Loucy (cell line): ENCODE data around the gene CCDC200.

ENCODE experiments used
- H2AFZ ChIP-seq: fragments of 200-600 bp; sonication (generic); 2 replicates; pipeline ENCODE4 v1.6.0; 2016; ENCODE audit warnings: antibody characterized with exemption, mild to moderate bottlenecking, low read length, moderate library complexity
- H3F3A ChIP-seq: fragments of 200-600 bp; 2 replicates; pipeline ENCODE4 v1.6.0; 2016; ENCODE audit warnings: antibody characterized with exemption, low read depth, mild to moderate bottlenecking
- H3K27me3 ChIP-seq: fragments of 200-600 bp; sonication (generic); 2 replicates; pipeline ENCODE4 v1.6.1; 2014; ENCODE audit warnings: low read length, mild to moderate bottlenecking; ENCODE audit not compliant: insufficient read depth, poor library complexity, severe bottlenecking
- H3K36me3 ChIP-seq: fragments of 200-600 bp; sonication (generic); 2 replicates; pipeline ENCODE4 v1.6.1; 2016; ENCODE audit warnings: low read length; ENCODE audit not compliant: insufficient read depth
- H3K4me1 ChIP-seq: fragments of 200-600 bp; sonication (generic); 2 replicates; pipeline ENCODE4 v1.5.1; 2014; ENCODE audit warnings: low read length, mild to moderate bottlenecking; ENCODE audit not compliant: insufficient read depth, poor library complexity, severe bottlenecking
- H3K4me2 ChIP-seq: fragments of 200-600 bp; sonication (generic); 2 replicates; pipeline ENCODE4 v1.6.0; 2014; ENCODE audit warnings: antibody characterized with exemption, low read length, low read depth, mild to moderate bottlenecking; ENCODE audit not compliant: poor library complexity, severe bottlenecking
- H3K4me3 ChIP-seq: fragments of 200-600 bp; sonication (generic); 2 replicates; pipeline ENCODE4 v1.5.1; 2014; ENCODE audit warnings: low read length, mild to moderate bottlenecking, mixed read lengths; ENCODE audit not compliant: poor library complexity, severe bottlenecking
- H3K79me2 ChIP-seq: fragments of 200-600 bp; sonication (generic); 2 replicates; pipeline ENCODE4 v1.6.1; 2014; ENCODE audit warnings: low read length; ENCODE audit not compliant: insufficient read depth
- H3K9ac ChIP-seq: fragments of 200-600 bp; sonication (generic); 2 replicates; pipeline ENCODE4 v1.6.0; 2014; ENCODE audit warnings: mild to moderate bottlenecking, low read depth, low read length, moderate library complexity; ENCODE audit not compliant: poor library complexity, severe bottlenecking
- H3K9me2 ChIP-seq: fragments of 200-600 bp; sonication (generic); replicated peaks from 2 replicates; pipeline ENCODE4 v1.6.1; 2016; ENCODE audit warnings: low read depth, low read length, mixed read lengths
- H3K9me3 ChIP-seq: fragments of 200-600 bp; sonication (generic); 2 replicates; pipeline ENCODE4 v1.6.1; 2014; ENCODE audit warnings: mild to moderate bottlenecking, antibody characterized with exemption, low read length, low read depth; ENCODE audit not compliant: insufficient read depth
- H4K20me1 ChIP-seq: fragments of 200-600 bp; sonication (generic); 2 replicates; pipeline ENCODE4 v1.6.0; 2014; ENCODE audit warnings: antibody characterized with exemption, low read length, mild to moderate bottlenecking; ENCODE audit not compliant: insufficient read depth, poor library complexity, severe bottlenecking
- EZH2phosphoT487 ChIP-seq: fragments of 200-600 bp; IDR thresholded peaks from 2 replicates; pipeline ENCODE4 v1.6.1; 2018; ENCODE audit warnings: antibody characterized with exemption, mild to moderate bottlenecking, moderate library complexity, borderline replicate concordance
- TF ChIP-seq, protein P1 (sequence below): fragments of 200-600 bp; sonication (generic); conservative IDR thresholded peaks from 2 replicates; pipeline ENCODE4 v1.5.1; 2014; ENCODE audit warnings: mild to moderate bottlenecking, antibody characterized with exemption, low read length

The CCDC200 gene

DNA sequence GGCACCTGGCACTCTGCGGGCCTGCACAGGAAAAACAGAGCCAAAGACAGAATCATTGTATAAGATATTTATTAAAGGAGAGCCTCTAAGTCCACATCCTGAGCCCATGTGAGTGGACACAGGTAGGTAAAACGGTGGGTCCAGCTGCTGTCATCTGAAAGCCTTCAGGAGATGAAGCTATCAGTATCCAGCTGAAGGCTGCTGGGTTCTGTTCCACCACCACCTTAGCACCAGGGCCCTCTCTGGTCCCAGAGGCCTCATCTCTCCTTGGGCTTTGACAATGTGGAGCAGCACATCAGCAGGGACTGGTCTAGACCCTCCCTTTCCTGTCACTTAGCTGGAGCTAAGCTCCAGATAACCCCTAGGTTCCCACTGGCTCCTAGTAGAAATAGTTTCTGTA, 9.4 kb downstream of the CCDC200 start:
- H3F3A ChIP-seq: no peaks in the 10 kb centered on the region
- no peaks in the 10 kb centered on the region for H4K20me1 ChIP-seq
- H3K4me3 ChIP-seq: no peak overlapping the region
- H3K79me2 ChIP-seq: no peaks in the 10 kb centered on the region
- no peak overlapping the region for H3K9ac ChIP-seq
- no peak overlapping the region for H3K4me2 ChIP-seq
- peaks cover 18% of the 10 kb centered on the region for H3K4me1 ChIP-seq
- H3K9me2 ChIP-seq: no peaks in the 10 kb centered on the region
- no peaks in the 10 kb centered on the region for H3K9me3 ChIP-seq
- TF ChIP-seq EZH2phosphoT487: no peak
- H3K27me3 ChIP-seq: no peaks in the 10 kb centered on the region
- no peaks in the 10 kb centered on the region for H3K36me3 ChIP-seq
- H2AFZ ChIP-seq: no peak overlapping the region

DNA sequence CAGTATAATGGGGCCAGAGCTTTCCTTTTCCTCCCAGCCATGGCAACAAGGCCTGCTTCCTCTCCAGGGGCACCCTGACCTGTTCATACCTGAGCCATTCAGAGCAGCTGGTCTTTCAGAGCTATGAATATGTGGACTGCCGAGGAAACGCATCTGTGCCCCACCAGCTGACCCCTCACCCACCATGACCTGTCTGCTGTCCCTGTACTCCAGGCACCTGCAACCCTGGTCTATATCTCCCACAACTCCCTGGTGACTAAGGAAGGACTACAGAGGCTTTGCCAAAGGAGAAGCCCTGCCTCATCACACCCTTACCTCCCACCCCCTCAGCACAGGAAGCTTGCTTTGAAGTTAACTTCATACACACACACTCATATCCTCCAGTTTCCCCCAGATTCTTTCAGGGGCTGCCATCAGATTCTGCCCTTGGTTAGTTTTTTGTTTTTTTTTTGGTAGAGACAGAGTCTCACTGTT, 10.8 kb downstream of the CCDC200 start:
- H3K27me3 ChIP-seq: no peaks in the 10 kb centered on the region
- TF ChIP-seq, protein P1, sequence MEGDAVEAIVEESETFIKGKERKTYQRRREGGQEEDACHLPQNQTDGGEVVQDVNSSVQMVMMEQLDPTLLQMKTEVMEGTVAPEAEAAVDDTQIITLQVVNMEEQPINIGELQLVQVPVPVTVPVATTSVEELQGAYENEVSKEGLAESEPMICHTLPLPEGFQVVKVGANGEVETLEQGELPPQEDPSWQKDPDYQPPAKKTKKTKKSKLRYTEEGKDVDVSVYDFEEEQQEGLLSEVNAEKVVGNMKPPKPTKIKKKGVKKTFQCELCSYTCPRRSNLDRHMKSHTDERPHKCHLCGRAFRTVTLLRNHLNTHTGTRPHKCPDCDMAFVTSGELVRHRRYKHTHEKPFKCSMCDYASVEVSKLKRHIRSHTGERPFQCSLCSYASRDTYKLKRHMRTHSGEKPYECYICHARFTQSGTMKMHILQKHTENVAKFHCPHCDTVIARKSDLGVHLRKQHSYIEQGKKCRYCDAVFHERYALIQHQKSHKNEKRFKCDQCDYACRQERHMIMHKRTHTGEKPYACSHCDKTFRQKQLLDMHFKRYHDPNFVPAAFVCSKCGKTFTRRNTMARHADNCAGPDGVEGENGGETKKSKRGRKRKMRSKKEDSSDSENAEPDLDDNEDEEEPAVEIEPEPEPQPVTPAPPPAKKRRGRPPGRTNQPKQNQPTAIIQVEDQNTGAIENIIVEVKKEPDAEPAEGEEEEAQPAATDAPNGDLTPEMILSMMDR: no peak
- TF ChIP-seq EZH2phosphoT487: no peak
- no peaks in the 10 kb centered on the region for H3K36me3 ChIP-seq
- peaks cover 31% of the 10 kb centered on the region for H3K4me1 ChIP-seq
- peak overlapping the region; percentile 7 for H3K9ac ChIP-seq
- no peak overlapping the region for H3K4me3 ChIP-seq
- H3K4me2 ChIP-seq: peak overlapping the region; percentile 27
- H4K20me1 ChIP-seq: no peaks in the 10 kb centered on the region
- H3F3A ChIP-seq: no peaks in the 10 kb centered on the region
- no peaks in the 10 kb centered on the region for H3K9me2 ChIP-seq
- no peaks in the 10 kb centered on the region for H3K9me3 ChIP-seq
- peaks cover 5% of the 10 kb centered on the region; the same call in 1 of the 2 replicates for H3K79me2 ChIP-seq
- H2AFZ ChIP-seq: no peak overlapping the region

DNA sequence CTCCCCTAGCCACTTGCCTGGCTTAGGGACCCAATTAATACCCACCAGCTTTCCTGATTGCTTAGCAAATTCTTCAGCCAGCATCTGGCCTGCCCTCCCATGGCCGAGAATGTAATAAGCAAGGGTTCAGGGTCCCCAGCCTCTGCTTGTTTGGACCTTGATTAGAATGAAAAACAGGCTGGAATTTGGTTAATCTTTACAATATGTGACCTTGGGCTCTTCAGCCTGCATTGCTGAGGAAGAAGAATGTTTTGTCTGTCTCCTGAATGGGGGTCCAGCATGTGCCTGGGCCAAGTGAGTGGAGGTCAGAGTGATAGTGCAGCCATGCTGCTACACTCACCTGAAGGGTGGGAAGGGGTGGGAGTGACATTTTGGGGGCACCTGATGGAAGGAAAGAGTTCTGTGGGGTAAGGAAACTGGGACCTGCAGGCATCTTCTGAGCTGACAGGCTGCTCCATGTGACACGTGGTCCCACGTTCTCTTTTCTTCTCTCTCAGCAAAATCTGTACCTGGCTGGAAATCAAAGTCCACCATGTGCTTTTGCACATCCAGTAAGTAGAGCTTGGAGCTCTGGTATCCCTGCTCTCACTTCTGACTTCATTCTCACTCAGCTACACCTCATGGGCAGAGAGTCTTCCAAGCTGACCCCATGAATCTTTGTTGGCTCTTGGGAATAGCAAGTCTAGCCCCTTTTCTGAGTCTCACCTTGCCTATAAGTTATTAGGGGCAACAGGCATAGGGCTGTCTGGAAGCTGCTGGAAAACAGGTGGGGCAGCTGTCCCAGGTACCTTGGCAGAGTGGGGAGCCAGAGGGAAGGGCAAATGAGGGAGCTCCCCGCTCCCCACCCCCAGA, 11.4 kb downstream of the CCDC200 start:
- H3K9ac ChIP-seq: peak overlapping the region; percentile 7
- H3K4me2 ChIP-seq: peak overlapping the region; percentile 27
- H3K36me3 ChIP-seq: no peaks in the 10 kb centered on the region
- TF ChIP-seq EZH2phosphoT487: no peak
- TF ChIP-seq, protein P1: no peak
- peaks cover 12% of the 10 kb centered on the region; the same call in 1 of the 2 replicates for H3K79me2 ChIP-seq
- H3K27me3 ChIP-seq: no peaks in the 10 kb centered on the region
- H3K9me2 ChIP-seq: no peaks in the 10 kb centered on the region
- H4K20me1 ChIP-seq: peaks cover 4% of the 10 kb centered on the region
- no peak overlapping the region for H3K4me3 ChIP-seq
- peaks cover 37% of the 10 kb centered on the region for H3K4me1 ChIP-seq
- H3K9me3 ChIP-seq: no peaks in the 10 kb centered on the region
- H3F3A ChIP-seq: no peaks in the 10 kb centered on the region
- H2AFZ ChIP-seq: no peak overlapping the region
